Vagina (tissue), 2 donors: ENCODE measurements around the gene GRK1. TPM values are rescaled to one million over a fixed set of nuclear protein-coding genes. Genes with fewer than 3 reads are reported as not detected.

ENCODE experiments used
- DNase-seq, 2 donors: peaks; one replicate each; pipeline ENCODE4 v3.0.0-alpha.2; 2017; ENCODE audit errors: extremely low spot score in 2 of 2
- H3K27ac ChIP-seq: fragments of 200-600 bp; sonication (generic); one replicate; pipeline ENCODE4 v1.5.1; 2019
- H3K27me3 ChIP-seq: fragments of 200-600 bp; sonication (generic); one replicate; pipeline ENCODE4 v1.5.1; 2019
- H3K36me3 ChIP-seq, 2 donors: fragments of 200-600 bp; sonication (generic); one replicate each; pipeline ENCODE4 v1.5.1; 2017 to 2019
- H3K4me1 ChIP-seq: fragments of 200-600 bp; sonication (generic); one replicate; pipeline ENCODE4 v1.5.1; 2019
- H3K4me3 ChIP-seq, 2 donors: fragments of 200-600 bp; sonication (generic); 1 replicate in 1 of 2; 2 replicates in 1 of 2; pipeline ENCODE4 v1.5.1; 2016 to 2019
- H3K9me3 ChIP-seq: fragments of 200-600 bp; sonication (generic); one replicate; pipeline ENCODE4 v1.5.1; 2019
- POLR2A ChIP-seq, 2 donors: fragments of 450-650 bp; IDR thresholded peaks; one replicate each; pipeline ENCODE4 v1.6.1; 2017; ENCODE audit warnings: antibody characterized with exemption in 2 of 2, mild to moderate bottlenecking in 2 of 2, moderate library complexity in 2 of 2
- POLR2AphosphoS5 ChIP-seq, 2 donors: sonication (generic); formaldehyde crosslinking; IDR thresholded peaks; one replicate each; pipeline ENCODE4 v1.9.0; 2017; ENCODE audit warnings: antibody characterized with exemption in 2 of 2, mild to moderate bottlenecking in 2 of 2, low read depth in 1 of 2; ENCODE audit not compliant: insufficient read depth in 1 of 2
- intact Hi-C: fragments of 100-400 bp; cut with DNase I; formaldehyde crosslinking; loops from one replicate; pipeline ENCODE4 v1.15.1; 2023
- total RNA-seq: library from RNA; depleted of rRNA; stranded (reverse); fragments of >200 nt; gene quantifications from one replicate; pipeline ENCODE4 v1.2.3, GENCODE V29; 2016
- TF ChIP-seq, protein P1 (sequence below), 3 experiments: fragments of 450-650 bp in 2 of 3; fragments of 200-600 bp in 1 of 3; sonication (generic) in 1 of 3; IDR thresholded peaks; one replicate each; pipeline ENCODE4 v1.5.1; 2017 to 2019; ENCODE audit warnings: antibody characterized with exemption in 3 of 3, mild to moderate bottlenecking in 2 of 3, moderate library complexity in 2 of 3

Gene GRK1
- total RNA-seq, 1 donor from 2014 or later: not detected

GRCh38 chr13:113643593-113643992 is 23.4 kb upstream of the GRK1 start:
- Histone ChIP-seq H3K4me3 (no peak overlapping the region), H3K27ac (no peak overlapping the region), H3K27me3 (no peaks in the 10 kb centered on the region), H3K36me3 (peaks cover 0 to 25% of the 10 kb centered on the region in 2 donors), H3K9me3 (no peaks in the 10 kb centered on the region), H3K4me1 (peaks cover 20% of the 10 kb centered on the region)
- TF ChIP-seq, protein P1, sequence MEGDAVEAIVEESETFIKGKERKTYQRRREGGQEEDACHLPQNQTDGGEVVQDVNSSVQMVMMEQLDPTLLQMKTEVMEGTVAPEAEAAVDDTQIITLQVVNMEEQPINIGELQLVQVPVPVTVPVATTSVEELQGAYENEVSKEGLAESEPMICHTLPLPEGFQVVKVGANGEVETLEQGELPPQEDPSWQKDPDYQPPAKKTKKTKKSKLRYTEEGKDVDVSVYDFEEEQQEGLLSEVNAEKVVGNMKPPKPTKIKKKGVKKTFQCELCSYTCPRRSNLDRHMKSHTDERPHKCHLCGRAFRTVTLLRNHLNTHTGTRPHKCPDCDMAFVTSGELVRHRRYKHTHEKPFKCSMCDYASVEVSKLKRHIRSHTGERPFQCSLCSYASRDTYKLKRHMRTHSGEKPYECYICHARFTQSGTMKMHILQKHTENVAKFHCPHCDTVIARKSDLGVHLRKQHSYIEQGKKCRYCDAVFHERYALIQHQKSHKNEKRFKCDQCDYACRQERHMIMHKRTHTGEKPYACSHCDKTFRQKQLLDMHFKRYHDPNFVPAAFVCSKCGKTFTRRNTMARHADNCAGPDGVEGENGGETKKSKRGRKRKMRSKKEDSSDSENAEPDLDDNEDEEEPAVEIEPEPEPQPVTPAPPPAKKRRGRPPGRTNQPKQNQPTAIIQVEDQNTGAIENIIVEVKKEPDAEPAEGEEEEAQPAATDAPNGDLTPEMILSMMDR (IDR thresholded peaks at IDR 0.05): no peak
- TF ChIP-seq POLR2A (IDR thresholded peaks at IDR 0.05): no peak
- no peak for TF ChIP-seq POLR2AphosphoS5 (IDR thresholded peaks at IDR 0.05; ENCODE audit: insufficient read depth in 1 of 2, low read depth in 1 of 2)
- DNase-seq: no peak
- intact Hi-C loops: no loop called here

GRCh38 chr13:113644800-113645199 is 22.2 kb upstream of the GRK1 start:
- H3K36me3 ChIP-seq: peaks cover 0 to 17% of the 10 kb centered on the region in 2 donors
- no peak for DNase-seq
- intact Hi-C loops: no loop called here
- no peaks in the 10 kb centered on the region for H3K27me3 ChIP-seq
- peaks cover 20% of the 10 kb centered on the region for H3K4me1 ChIP-seq
- no peak overlapping the region for H3K27ac ChIP-seq
- TF ChIP-seq POLR2A (IDR thresholded peaks at IDR 0.05) (no peak), POLR2AphosphoS5 (IDR thresholded peaks at IDR 0.05; ENCODE audit: insufficient read depth in 1 of 2, low read depth in 1 of 2) (no peak)
- TF ChIP-seq, protein P1 (IDR thresholded peaks at IDR 0.05): no peak
- no peak overlapping the region for H3K4me3 ChIP-seq
- no peaks in the 10 kb centered on the region for H3K9me3 ChIP-seq

GRCh38 chr13:113645329-113645728 is 21.7 kb upstream of the GRK1 start:
- H3K27ac ChIP-seq: no peak overlapping the region
- DNase-seq: no peak
- no peaks in the 10 kb centered on the region for H3K9me3 ChIP-seq
- H3K4me1 ChIP-seq: peaks cover 20% of the 10 kb centered on the region
- peaks cover 0 to 12% of the 10 kb centered on the region in 2 donors for H3K36me3 ChIP-seq
- no peak for TF ChIP-seq POLR2A (IDR thresholded peaks at IDR 0.05)
- TF ChIP-seq POLR2AphosphoS5 (IDR thresholded peaks at IDR 0.05; ENCODE audit: insufficient read depth in 1 of 2, low read depth in 1 of 2): no peak
- TF ChIP-seq, protein P1 (IDR thresholded peaks at IDR 0.05): no peak
- no peaks in the 10 kb centered on the region for H3K27me3 ChIP-seq
- H3K4me3 ChIP-seq: no peak overlapping the region
- intact Hi-C loops: no loop called here

- Histone ChIP-seq H3K27ac (no peak overlapping the region), H3K4me3 (no peak overlapping the region), H3K4me1 (peaks cover 20% of the 10 kb centered on the region), H3K9me3 (no peaks in the 10 kb centered on the region), H3K27me3 (no peaks in the 10 kb centered on the region), H3K36me3 (peaks cover 0 to 7% of the 10 kb centered on the region in 2 donors)
- intact Hi-C loops: no loop called here
- DNase-seq: no peak
- TF ChIP-seq, protein P1 (IDR thresholded peaks at IDR 0.05): no peak
- no peak for TF ChIP-seq POLR2A (IDR thresholded peaks at IDR 0.05)
- no peak for TF ChIP-seq POLR2AphosphoS5 (IDR thresholded peaks at IDR 0.05; ENCODE audit: insufficient read depth in 1 of 2, low read depth in 1 of 2)
Observed at GRCh38 chr13:113646376-113646775, 20.6 kb upstream of the GRK1 start.

GRCh38 chr13:113646921-113647340 is 20.1 kb upstream of the GRK1 start:
- no peaks in the 10 kb centered on the region for H3K9me3 ChIP-seq
- H3K27me3 ChIP-seq: no peaks in the 10 kb centered on the region
- peaks cover 0 to under 1% of the 10 kb centered on the region in 2 donors for H3K36me3 ChIP-seq
- intact Hi-C loops: no loop called here
- H3K4me3 ChIP-seq: no peak overlapping the region
- H3K27ac ChIP-seq: no peak overlapping the region
- H3K4me1 ChIP-seq: peaks cover 20% of the 10 kb centered on the region
- no peak for DNase-seq
- TF ChIP-seq POLR2AphosphoS5 (IDR thresholded peaks at IDR 0.05; ENCODE audit: insufficient read depth in 1 of 2, low read depth in 1 of 2): no peak
- TF ChIP-seq, protein P1 (IDR thresholded peaks at IDR 0.05): no peak
- no peak for TF ChIP-seq POLR2A (IDR thresholded peaks at IDR 0.05)
